H1 (cell line): ENCODE measurements around the gene ARHGAP26. TPM values are rescaled to one million over a fixed set of nuclear protein-coding genes. Genes with fewer than 3 reads are reported as not detected.

Source experiments
- CTCF ChIA-PET: fragments of 300-600 bp; sonication (Branson Sonifier 250); formaldehyde crosslinking; loops from one replicate; lab custom pipeline; 2021; ENCODE audit not compliant: partially characterized antibody; lab: Charles Lee
- POLR2A ChIA-PET: fragments of 300-600 bp; sonication (Branson Sonifier 250); formaldehyde crosslinking; loops from one replicate; lab custom pipeline; 2021; ENCODE audit warnings: inconsistent platforms; ENCODE audit not compliant: partially characterized antibody; lab: Charles Lee
- DNase-seq, 2 experiments: peaks; one replicate each; pipeline versions ENCODE4 v3.0.0 to v3.0.0-alpha.2; 2010 to 2022; ENCODE audit warnings: low spot score in 2 of 2, low read depth in 1 of 2, mixed read lengths in 1 of 2
- FAIRE-seq: peaks from 2 replicates; lab custom pipeline; 2011; peaks lifted over from hg19 to GRCh38; lab: Jason Lieb, UNC
- H2AFZ ChIP-seq: 2 replicates; pipeline ENCODE4 v1.8.1; 2012; ENCODE audit warnings: low read length, inconsistent platforms
- H2AK5ac ChIP-seq: 2 replicates; pipeline ENCODE4 v1.6.1; 2013; ENCODE audit warnings: low read depth, low read length
- H2BK120ac ChIP-seq: replicated peaks from 2 replicates; pipeline ENCODE3; 2013; ENCODE audit warnings: low read depth, low read length, inconsistent platforms
- H2BK12ac ChIP-seq: 2 replicates; pipeline ENCODE4 v1.6.1; 2013; ENCODE audit warnings: low read depth, low read length
- H2BK15ac ChIP-seq: 2 replicates; pipeline ENCODE4 v1.6.1; 2013; ENCODE audit warnings: low read length
- H2BK20ac ChIP-seq: 2 replicates; pipeline ENCODE4 v1.6.1; 2013; ENCODE audit warnings: low read length
- H2BK5ac ChIP-seq: 2 replicates; pipeline ENCODE4 v1.6.1; 2013; ENCODE audit warnings: low read depth, low read length
- H3K14ac ChIP-seq: 2 replicates; pipeline ENCODE4 v1.6.1; 2013; ENCODE audit warnings: inconsistent platforms; ENCODE audit not compliant: insufficient read length
- H3K18ac ChIP-seq: 2 replicates; pipeline ENCODE4 v1.6.1; 2013; ENCODE audit warnings: low read length; ENCODE audit errors: extremely low read depth
- H3K23ac ChIP-seq: 2 replicates; pipeline ENCODE4 v1.6.1; 2013; ENCODE audit warnings: inconsistent platforms; ENCODE audit not compliant: insufficient read length
- H3K23me2 ChIP-seq: 2 replicates; pipeline ENCODE4 v1.6.1; 2013; ENCODE audit warnings: low read depth, low read length
- H3K27ac ChIP-seq: 2 replicates; pipeline ENCODE4 v1.6.1; 2011; ENCODE audit warnings: low read depth, low read length, inconsistent platforms
- H3K27me3 ChIP-seq, 4 experiments: replicated peaks in 1 of 4; 1 replicate in 1 of 4; 2 replicates in 3 of 4; pipeline versions ENCODE4 v1.6.1 to v1.8.1; 2011 to 2013; ENCODE audit warnings: low read length in 3 of 4, mild to moderate bottlenecking in 3 of 4, inconsistent platforms in 2 of 4, mixed read lengths in 2 of 4, moderate library complexity in 1 of 4; ENCODE audit not compliant: control insufficient read depth in 3 of 4, insufficient read depth in 3 of 4; ENCODE audit errors: extremely low read depth in 1 of 4
- H3K36me3 ChIP-seq, 4 experiments: 2 replicates each; pipeline versions ENCODE4 v1.6.1 to v1.8.1; 2011 to 2013; ENCODE audit warnings: mild to moderate bottlenecking in 4 of 4, low read length in 3 of 4, moderate library complexity in 2 of 4, control low read depth in 1 of 4, inconsistent platforms in 1 of 4; ENCODE audit not compliant: insufficient read depth in 4 of 4, control insufficient read depth in 2 of 4
- H3K4ac ChIP-seq: replicated peaks from 2 replicates; pipeline ENCODE3; 2013; ENCODE audit warnings: low read length, low read depth, mixed read lengths, inconsistent platforms; ENCODE audit not compliant: insufficient read length
- H3K4me1 ChIP-seq, 4 experiments: replicated peaks in 1 of 4; 1 replicate in 1 of 4; 2 replicates in 3 of 4; pipeline versions ENCODE4 v1.6.1 to v1.8.1; 2011 to 2013; ENCODE audit warnings: low read length in 3 of 4, inconsistent platforms in 2 of 4, mixed read lengths in 1 of 4; ENCODE audit not compliant: insufficient read depth in 4 of 4, control insufficient read depth in 3 of 4
- H3K4me2 ChIP-seq, 2 experiments: 2 replicates each; pipeline versions ENCODE4 v1.6.1 to v1.8.1; 2011 to 2013; ENCODE audit warnings: low read depth in 2 of 2, low read length in 2 of 2, control low read depth in 1 of 2, inconsistent platforms in 1 of 2, mild to moderate bottlenecking in 1 of 2; ENCODE audit not compliant: insufficient read depth in 1 of 2
- H3K4me3 ChIP-seq, 4 experiments: fragments of 200-600, 300-600 bp in 1 of 4; sonication (generic), shearing (Covaris generic), sonication (Bioruptor Twin) in 1 of 4; 2 replicates each; pipeline versions ENCODE4 v1.5.1 to v1.8.1; 2011 to 2016; ENCODE audit warnings: low read length in 4 of 4, low read depth in 3 of 4, control low read depth in 2 of 4, inconsistent platforms in 2 of 4, mild to moderate bottlenecking in 2 of 4, mixed read lengths in 1 of 4, moderate library complexity in 1 of 4; ENCODE audit not compliant: insufficient read depth in 2 of 4; ENCODE audit errors: extremely low read depth in 1 of 4
- H3K56ac ChIP-seq: replicated peaks from 2 replicates; pipeline ENCODE3; 2013; ENCODE audit warnings: low read depth, mild to moderate bottlenecking, mixed read lengths, low read length, inconsistent platforms; ENCODE audit not compliant: insufficient read length
- H3K79me1 ChIP-seq: 2 replicates; pipeline ENCODE4 v1.6.1; 2013; ENCODE audit warnings: low read depth, low read length, control low read depth
- H3K79me2 ChIP-seq, 2 experiments: 2 replicates each; pipeline versions ENCODE4 v1.6.1 to v1.8.1; 2012 to 2013; ENCODE audit warnings: low read length in 2 of 2, mild to moderate bottlenecking in 2 of 2, inconsistent platforms in 1 of 2; ENCODE audit not compliant: insufficient read depth in 2 of 2, control insufficient read depth in 1 of 2
- H3K9ac ChIP-seq, 4 experiments: replicated peaks in 1 of 4; 1 replicate in 1 of 4; 2 replicates in 3 of 4; pipeline versions ENCODE4 v1.6.1 to v1.8.1; 2011 to 2013; ENCODE audit warnings: low read depth in 3 of 4, low read length in 3 of 4, control low read depth in 2 of 4, mild to moderate bottlenecking in 2 of 4, moderate library complexity in 2 of 4, inconsistent platforms in 1 of 4; ENCODE audit errors: extremely low read depth in 1 of 4
- H3K9me3 ChIP-seq, 2 experiments: 2 replicates each; pipeline versions ENCODE4 v1.6.1 to v1.8.1; 2012 to 2013; ENCODE audit warnings: mild to moderate bottlenecking in 2 of 2, moderate library complexity in 2 of 2, control low read depth in 1 of 2, inconsistent platforms in 1 of 2, low read depth in 1 of 2, low read length in 1 of 2, mixed read lengths in 1 of 2; ENCODE audit not compliant: insufficient read depth in 2 of 2
- H4K20me1 ChIP-seq, 2 experiments: replicated peaks in 1 of 2; 2 replicates each; pipeline versions ENCODE3 to v1.8.1; 2011 to 2013; ENCODE audit warnings: inconsistent platforms in 2 of 2, low read length in 2 of 2, mild to moderate bottlenecking in 1 of 2; ENCODE audit not compliant: insufficient read depth in 2 of 2, control insufficient read depth in 1 of 2
- H4K5ac ChIP-seq: 2 replicates; pipeline ENCODE4 v1.6.1; 2013; ENCODE audit warnings: low read length, low read depth, mixed read lengths, inconsistent platforms; ENCODE audit not compliant: insufficient read length
- H4K8ac ChIP-seq: 2 replicates; pipeline ENCODE4 v1.8.0; 2013; ENCODE audit warnings: mild to moderate bottlenecking, moderate library complexity, low read length, inconsistent platforms; ENCODE audit not compliant: insufficient read depth; ENCODE audit errors: extremely low read depth
- H4K91ac ChIP-seq: replicated peaks from 2 replicates; pipeline ENCODE3; 2013; ENCODE audit warnings: low read length, mixed read lengths, inconsistent platforms; ENCODE audit not compliant: insufficient read length
- CTBP2 ChIP-seq: IDR thresholded peaks from 2 replicates; pipeline ENCODE4 v1.7.0; 2011; ENCODE audit warnings: borderline replicate concordance, mild to moderate bottlenecking, moderate library complexity, mixed read lengths, low read length; ENCODE audit not compliant: insufficient read depth, insufficient read length
- RXRA ChIP-seq: IDR thresholded peaks from 2 replicates; pipeline ENCODE4 v1.6.1; 2011; ENCODE audit warnings: low read depth, mild to moderate bottlenecking, low read length, moderate library complexity; ENCODE audit not compliant: insufficient read depth
- SIN3A ChIP-seq, 2 experiments: IDR thresholded peaks in 1 of 2; conservative IDR thresholded peaks in 1 of 2; 2 replicates each; pipeline ENCODE4 v1.6.1; 2011 to 2012; ENCODE audit warnings: low read length in 2 of 2, improper control_type of control experiment in 1 of 2, low read depth in 1 of 2, mild to moderate bottlenecking in 1 of 2
- SIX5 ChIP-seq: IDR thresholded peaks from 2 replicates; pipeline ENCODE4 v1.6.1; 2011; ENCODE audit warnings: mild to moderate bottlenecking, low read depth, low read length
- TCF12 ChIP-seq: IDR thresholded peaks from 2 replicates; pipeline ENCODE4 v1.6.1; 2011; ENCODE audit warnings: low read depth, mild to moderate bottlenecking, low read length
- WGBS, 2 experiments: shearing (Covaris generic) in 1 of 2; methylation state at CpG; one replicate each; pipeline versions ENCODE4 v1.1.6 to v1.1.7; 2013 to 2015; ENCODE audit warnings: low lambda C conversion rate in 2 of 2, mixed read lengths in 2 of 2, inconsistent platforms in 1 of 2, low coverage in 1 of 2, missing lambda C conversion rate in 1 of 2; ENCODE audit not compliant: insufficient replicate concordance in 2 of 2, insufficient coverage in 1 of 2, insufficient read length in 1 of 2; ENCODE audit errors: extremely low coverage in 1 of 2, missing lambda C conversion rate in 1 of 2; 5-methylcytosine and 5-hydroxymethylcytosine counted together
- polyA plus RNA-seq, 7 experiments: library from polyadenylated mRNA; depleted of rRNA in 3 of 7; stranded (reverse) in 5 of 7; unstranded in 2 of 7; fragments of >200 nt in 5 of 7; fragments of 200-250 nt in 2 of 7; gene quantifications; 1 replicate in 5 of 7; 2 replicates in 1 of 7; 4 replicates in 1 of 7; pipeline versions ENCODE4 v1.2.1 to v1.2.3, GENCODE V29; 2011 to 2013; ENCODE audit warnings: missing spikeins in 2 of 7, mixed read lengths in 2 of 7
- total RNA-seq: library from RNA; stranded (reverse); fragmentation: NEBNext Ultra II Directional; extraction: Animal tissue kit (Norgen Biotek cat#: 25700); gene quantifications from 2 replicates; pipeline ENCODE4 v1.2.1, GENCODE V29; 2021

The ARHGAP26 gene
- total and polyA plus RNA-seq, 2 of the 8 experiments (the other 6 are each of a cell fraction or from before 2014, with no cell fraction given) = 7.1 to 24.8 TPM

DNA sequence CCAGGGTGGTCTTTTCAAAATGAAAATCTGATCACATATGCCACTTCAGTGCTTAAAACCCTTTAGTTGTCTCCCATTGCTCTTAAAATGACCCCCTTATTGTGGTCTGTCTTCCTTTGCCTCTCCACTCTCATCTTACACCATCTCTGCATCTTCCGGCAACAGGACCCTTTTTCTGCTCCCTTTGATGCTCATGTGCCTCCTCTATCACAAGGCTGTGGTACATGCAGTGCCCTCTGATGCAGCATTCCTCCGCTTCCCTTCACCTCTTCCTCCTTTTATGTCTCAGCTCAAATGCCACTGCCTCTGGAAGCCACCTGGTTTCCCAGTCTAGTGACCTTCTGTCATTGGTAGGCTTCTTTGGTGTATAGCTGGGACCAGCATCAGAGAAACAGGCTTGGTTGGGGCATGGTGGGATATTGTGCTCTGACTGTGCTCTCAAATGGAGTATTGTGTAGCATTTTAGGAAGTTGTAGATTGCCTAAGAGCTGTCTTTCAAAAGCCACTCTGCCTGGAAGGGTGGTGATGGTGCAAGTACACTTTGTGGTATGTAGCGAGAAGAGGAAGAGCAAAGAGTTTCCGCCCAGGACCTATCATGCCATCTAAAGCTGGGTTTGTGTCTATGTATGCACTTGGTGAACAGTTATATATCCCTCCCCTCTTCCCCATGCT lies 28.1 kb downstream of the ARHGAP26 start:
- no peak overlapping the region for H3K4ac ChIP-seq
- no peak overlapping the region for H3K14ac ChIP-seq
- H3K23ac ChIP-seq = no peak overlapping the region
- no peak overlapping the region for H2BK15ac ChIP-seq
- no peak for DNase-seq
- WGBS, 2 experiments = 88% methylated on average over 4 of the region's 4 CpGs; no CpG with 5 or more reads in 1 of the 2 experiments
- no peak for TF ChIP-seq SIX5
- no peak for TF ChIP-seq SIN3A (conservative IDR thresholded peaks at IDR 0.05 in 1 of 2, IDR thresholded peaks at IDR 0.05 in 1 of 2; ENCODE audit: low read depth in 1 of 2, low read length in 2 of 2)
- TF ChIP-seq TCF12 = no peak
- no peak for TF ChIP-seq CTBP2
- no peak for TF ChIP-seq RXRA
- no peak overlapping the region for H2AFZ ChIP-seq
- no peak overlapping the region for H4K5ac ChIP-seq
- no peak overlapping the region for H3K27ac ChIP-seq
- no peak overlapping the region for H3K4me3 ChIP-seq
- H2BK120ac ChIP-seq = no peak overlapping the region
- H3K4me1 ChIP-seq = peaks cover 0 to 12% (median 3%) of the 10 kb centered on the region in 4 experiments; a peak in 4 of 7 replicates
- peaks cover 17% of the 10 kb centered on the region for H3K79me1 ChIP-seq
- no peak overlapping the region for H4K8ac ChIP-seq
- ChIA-PET POLR2A (no interaction called here), CTCF (interaction anchor here (0.5 to 3.8 kb wide), 22 partner anchors 11 to 1594 kb away, joined by 3 to 25 read pairs (median 4); no protein-coding TSS in a partner anchor)
- no peaks in the 10 kb centered on the region for H3K36me3 ChIP-seq
- H3K4me2 ChIP-seq = no peak overlapping the region
- no peaks in the 10 kb centered on the region; the same call in 1 of the 2 replicates for H3K23me2 ChIP-seq
- no peak for FAIRE-seq
- H3K56ac ChIP-seq = no peak overlapping the region
- H3K9me3 ChIP-seq = no peaks in the 10 kb centered on the region
- H2AK5ac ChIP-seq = no peak overlapping the region
- H3K18ac ChIP-seq = no peak overlapping the region
- peaks cover 0 to 54% of the 10 kb centered on the region in 2 experiments; a peak in 2 of 4 replicates for H3K79me2 ChIP-seq
- peaks cover 6 to 14% of the 10 kb centered on the region in 2 experiments for H4K20me1 ChIP-seq
- no peak overlapping the region for H3K9ac ChIP-seq
- H3K27me3 ChIP-seq = no peaks in the 10 kb centered on the region
- no peak overlapping the region for H4K91ac ChIP-seq
- no peak overlapping the region for H2BK12ac ChIP-seq
- no peak overlapping the region for H2BK5ac ChIP-seq
- H2BK20ac ChIP-seq = no peak overlapping the region
